Measurements from ENCODE around the gene LGMN.

LGMN gene

GRCh38 chr14:92724516-92725340, 23.7 kb downstream of the LGMN start:
- DNase-seq = no peak

GRCh38 chr14:92719890-92720323, 28.5 kb downstream of the LGMN start:
- DNase-seq = no peak

- DNase-seq = peak; percentile 43
These were observed 29.0 kb downstream of the LGMN start for GRCh38 chr14:92719421-92719820.

DNA sequence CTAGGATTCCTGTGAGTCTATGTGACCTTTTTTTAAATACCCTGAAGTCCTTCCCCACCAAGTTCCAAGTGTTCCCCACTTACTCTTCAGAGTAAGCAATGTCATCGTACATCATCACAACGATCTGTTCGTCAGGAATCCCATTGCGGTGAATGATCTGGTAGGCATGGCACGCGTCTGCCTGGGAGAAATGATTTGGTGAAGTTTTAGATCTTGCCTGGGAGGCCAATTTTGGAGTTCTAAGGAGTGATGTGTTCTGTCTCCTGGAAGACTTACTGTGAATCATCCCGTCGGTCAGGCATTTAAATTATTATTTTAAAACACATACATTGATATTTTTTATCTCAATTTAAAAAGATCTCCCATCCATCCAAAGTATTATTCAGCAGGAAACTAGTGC, 29.8 kb downstream of the LGMN start:
- DNase-seq = peak; percentile 77

GRCh38 chr14:92717571-92718042, 30.8 kb downstream of the LGMN start:
- peak; percentile 28 for DNase-seq

DNA sequence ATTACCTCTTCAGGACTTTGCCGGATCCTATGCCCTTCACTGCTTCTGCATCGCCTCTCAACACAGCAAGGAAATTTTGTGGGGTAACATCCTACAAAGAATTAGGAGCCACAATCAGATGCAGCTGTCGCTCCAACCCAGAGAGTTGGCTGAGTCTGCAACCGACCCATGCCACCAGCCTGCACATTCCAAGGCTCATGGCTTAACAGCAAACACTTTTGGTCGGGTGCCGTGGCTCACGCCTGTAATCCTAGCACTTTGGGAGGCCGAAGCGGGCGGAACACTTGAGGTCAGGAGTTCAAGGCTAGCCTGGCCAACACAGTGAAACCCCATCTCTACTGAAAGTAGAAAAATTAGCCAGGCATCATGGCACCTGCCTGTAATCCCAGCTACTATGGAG, 32.3 kb downstream of the LGMN start:
- DNase-seq = no peak

DNA sequence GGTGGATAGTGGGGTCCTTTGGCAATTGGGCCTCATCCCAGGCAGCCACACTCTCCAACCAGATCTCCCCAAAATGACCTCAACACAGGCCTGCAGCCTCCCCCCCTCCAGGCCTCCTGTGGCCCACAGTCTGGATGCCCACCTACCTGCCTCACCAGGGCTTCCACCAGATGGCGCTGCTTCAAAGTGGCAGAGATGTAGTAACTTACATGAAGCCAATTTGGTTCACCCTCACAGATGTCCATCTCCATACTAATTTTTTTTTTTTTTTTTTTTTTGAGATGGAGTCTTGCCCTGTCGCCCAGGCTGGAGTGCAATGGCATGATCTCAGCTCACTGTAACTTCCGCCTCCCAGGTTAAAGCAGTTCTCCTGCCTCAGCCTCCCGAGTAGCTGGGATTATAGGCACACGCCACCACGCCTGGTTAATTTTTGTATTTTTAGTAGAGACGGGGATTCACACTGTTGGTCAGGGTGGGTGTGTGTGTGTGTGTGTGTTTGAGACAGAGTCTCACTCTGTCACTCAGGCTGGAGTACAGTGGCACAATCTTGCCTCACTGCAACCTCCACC, 33.6 kb downstream of the LGMN start:
- DNase-seq = peak; percentile 53

GRCh38 chr14:92712654-92713051, 35.8 kb downstream of the LGMN start:
- no peak for DNase-seq

- DNase-seq = no peak
These were observed 36.3 kb downstream of the LGMN start for GRCh38 chr14:92711976-92712653.

DNA sequence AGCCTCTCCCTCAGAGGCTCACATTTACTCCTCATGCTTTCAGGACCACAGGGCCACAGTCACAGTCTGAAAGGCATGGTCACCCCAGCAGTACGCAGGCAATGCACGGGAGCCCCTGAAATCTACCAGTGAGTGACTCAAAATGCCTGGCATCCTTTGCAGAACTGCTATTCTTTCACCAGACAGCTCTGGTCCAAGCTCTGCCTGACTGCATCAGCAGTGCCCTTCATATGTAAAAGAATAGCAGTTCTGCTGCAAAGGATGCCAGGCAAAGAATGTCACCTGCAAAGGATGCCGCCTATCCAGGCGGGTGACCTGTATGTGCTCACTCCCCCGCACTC, 38.5 kb downstream of the LGMN start:
- DNase-seq = no peak

GRCh38 chr14:92709340-92710000, 39.0 kb downstream of the LGMN start:
- no peak for DNase-seq

DNA sequence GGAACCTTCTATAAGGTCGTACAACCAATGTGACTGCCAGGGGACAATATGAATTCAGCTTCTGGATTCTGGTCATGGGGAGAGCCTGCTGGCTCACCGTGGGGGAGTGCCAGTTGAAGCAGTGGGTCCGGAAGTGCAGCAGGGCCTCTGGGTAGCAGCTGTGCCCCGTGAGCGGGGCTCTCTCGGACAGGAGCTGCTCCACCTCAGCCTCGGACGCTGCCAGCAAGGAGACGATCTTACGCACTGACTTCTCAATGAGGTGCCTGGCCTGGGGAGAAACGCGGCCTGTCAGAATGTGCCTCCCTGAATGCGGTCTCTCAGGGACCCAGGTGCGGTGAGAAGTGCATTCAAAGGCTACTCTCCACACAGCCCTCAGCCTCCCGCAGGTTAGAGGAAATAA, 42.0 kb downstream of the LGMN start:
- DNase-seq = no peak

GRCh38 chr14:92704821-92705220, 43.6 kb downstream of the LGMN start:
- no peak for DNase-seq

- DNase-seq = no peak
These were observed 44.2 kb downstream of the LGMN start for GRCh38 chr14:92704036-92704804.

DNA sequence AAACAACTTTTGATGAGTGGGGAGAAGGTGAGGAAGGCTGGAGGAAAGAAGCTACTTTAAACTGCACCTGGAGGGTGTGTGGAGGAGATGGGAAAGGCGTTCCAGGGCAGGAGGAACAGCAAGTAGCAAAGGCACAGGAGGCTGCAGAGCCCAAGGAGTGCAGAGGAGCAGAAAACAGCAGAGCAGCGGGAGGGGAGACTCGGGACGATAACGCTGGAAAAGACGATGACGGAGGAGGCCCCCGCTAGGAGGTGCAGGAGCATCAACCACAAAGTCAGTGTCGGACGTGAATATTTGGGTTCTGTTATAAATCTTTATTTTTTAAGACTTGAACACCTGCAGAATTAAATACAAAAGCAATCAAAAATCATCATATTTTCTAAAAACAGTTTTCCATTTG, 44.9 kb downstream of the LGMN start:
- DNase-seq = no peak

GRCh38 chr14:92702441-92702918, 45.9 kb downstream of the LGMN start:
- DNase-seq = no peak

DNA sequence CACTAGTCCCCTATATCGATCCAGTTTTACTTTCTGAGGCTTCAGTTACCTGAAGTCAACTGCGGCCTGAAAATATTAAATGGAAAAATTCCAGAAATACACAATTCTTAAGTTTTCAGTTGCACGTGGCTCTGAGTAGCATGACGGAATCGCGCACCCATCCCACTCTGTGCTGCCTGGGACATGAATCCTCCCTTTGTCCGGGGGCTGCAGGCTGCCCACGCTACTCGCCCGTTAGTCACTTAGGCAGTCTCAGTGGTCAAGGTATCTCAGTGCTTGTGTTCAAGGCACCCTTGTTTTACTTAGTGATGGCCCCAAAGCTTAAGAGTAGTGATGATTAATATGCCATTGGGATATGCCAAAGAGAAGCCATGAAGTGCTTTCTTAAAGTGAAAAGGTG, 46.6 kb downstream of the LGMN start:
- no peak for DNase-seq

DNA sequence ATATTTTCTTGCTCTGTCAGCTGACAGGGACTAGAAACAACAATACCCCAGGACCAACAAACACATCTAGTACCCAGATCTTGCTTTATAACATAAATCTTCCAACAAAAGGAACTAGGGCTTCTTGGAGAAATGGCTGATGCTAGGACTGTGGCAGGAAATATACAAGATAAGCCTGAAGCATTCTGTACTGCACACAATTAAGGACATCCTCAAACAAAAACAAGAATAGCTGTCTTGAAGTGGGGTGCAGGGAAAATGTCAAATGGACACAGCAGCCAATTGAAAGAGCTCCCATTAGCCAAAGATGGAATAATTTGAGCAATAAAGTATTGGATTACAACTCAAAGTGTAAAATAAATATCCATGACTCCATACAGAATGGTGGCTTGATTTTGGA, 50.0 kb downstream of the LGMN start:
- DNase-seq = no peak

DNA sequence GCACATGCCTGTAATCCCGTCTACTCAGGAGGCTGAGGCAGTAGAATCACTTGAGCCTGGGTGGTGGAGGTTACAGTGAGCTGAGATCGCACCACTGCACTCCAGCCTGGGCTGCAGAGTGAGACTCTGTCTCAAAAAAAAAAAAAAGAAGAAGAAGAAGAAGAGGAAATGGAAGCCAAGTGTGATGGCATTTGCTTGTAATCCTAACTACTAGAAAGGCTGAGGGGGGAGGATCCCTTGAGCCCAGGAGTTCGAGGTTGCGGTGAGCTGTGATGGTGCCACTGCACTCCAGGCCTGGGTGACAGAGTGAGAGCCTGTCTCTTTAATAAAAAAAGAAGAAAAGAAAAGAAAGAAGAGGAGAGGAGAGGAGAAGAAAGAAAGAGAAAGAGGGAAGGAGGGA, 52.1 kb downstream of the LGMN start:
- no peak for DNase-seq

DNA sequence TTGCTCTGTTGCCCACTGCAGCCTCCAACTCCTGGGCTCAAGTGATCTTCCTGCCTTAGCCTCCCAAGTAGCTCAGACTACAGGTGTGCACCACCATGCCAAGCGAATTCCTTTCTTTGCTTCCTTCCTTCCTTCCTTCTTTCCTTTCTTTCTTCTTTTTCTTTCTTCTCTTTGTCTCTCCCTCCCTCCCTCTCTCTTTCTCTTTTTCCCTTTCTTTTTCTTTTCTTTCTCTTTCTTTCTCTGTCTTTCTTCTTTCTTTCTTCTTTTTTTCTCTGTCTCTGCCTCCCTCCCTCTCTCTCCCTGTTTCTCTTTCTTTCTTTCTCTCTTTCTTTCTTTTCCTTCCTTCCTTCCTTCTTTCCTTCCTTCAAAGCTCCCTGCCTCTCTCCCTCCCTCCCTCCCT, 52.9 kb downstream of the LGMN start:
- DNase-seq = no peak

DNA sequence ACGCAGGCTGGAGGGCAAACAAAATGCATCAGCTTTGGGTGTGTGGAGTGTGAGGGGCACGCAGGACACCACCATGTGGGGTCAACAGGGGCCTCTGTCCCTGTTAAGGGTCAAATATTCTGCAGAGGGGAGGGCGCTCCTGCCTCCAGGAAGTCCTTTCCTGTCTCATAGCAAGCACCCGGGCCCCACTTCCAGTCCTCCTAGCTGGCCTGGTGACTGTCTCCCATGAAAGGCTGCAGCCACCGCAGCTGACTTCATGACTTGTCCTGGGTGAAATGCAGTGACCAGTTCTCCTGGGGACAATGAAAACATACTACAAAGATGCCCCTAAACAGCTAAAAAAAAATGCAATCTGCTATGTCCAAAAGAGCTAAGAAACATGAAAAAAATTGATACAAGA, 53.6 kb downstream of the LGMN start:
- DNase-seq = no peak

DNA sequence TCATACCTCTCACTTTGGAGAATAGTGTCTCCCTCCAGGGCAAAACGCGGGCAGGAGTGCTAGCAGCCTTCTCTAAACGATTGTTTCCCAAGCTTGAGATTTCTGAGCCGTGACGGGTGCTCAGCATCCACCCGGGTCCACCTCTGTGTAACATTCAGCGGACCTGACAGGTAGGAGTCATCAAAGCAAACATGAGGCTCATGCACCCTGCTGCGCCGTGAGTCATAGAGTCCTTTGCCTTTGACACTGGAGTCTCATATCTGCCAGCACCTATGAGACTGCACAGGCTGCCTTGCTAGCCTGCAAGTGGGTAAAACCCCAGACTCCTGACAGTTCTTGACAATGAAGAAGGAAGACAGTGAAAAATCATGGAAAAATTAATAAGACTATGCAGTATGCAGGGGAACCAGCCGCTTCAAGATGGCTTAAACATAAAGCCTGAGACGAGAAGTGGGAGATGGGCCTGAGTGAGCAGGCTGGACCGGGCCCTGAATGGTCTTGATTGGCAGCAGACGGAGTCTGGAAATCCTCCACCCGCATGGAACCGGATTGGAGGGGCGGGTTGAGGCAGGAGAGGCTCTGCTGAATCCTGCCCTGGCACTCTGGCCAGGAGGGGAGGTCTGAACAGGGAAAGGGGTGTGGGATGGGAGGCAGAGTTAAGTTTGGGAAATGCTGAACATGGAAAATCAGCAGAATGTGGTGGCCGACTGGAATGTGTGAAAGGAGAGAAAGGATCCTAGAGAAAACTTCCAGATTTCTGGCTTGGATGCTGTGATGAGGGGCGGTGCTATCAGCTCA, 54.2 kb downstream of the LGMN start:
- no peak for DNase-seq

All from fibroblast of skin of right quadriceps (primary cell).